Stimulated activated CD4-positive, alpha-beta T cell treated with anti-CD3 and anti-CD28 coated beads, Interleukin-2, amount 100 ng/mL, for 48 hours (primary cell): ENCODE measurements around the gene MOG.
"Not testable (repeated sequence)": the region's sequence is repeated elsewhere in the genome, so short reads cannot be mapped to it uniquely, and the experiment has no call there.

ENCODE experiments used
- DNase-seq, 2 donors: peaks; one replicate each; pipeline ENCODE4 v3.0.0-alpha.2; 2020

Gene MOG

DNA sequence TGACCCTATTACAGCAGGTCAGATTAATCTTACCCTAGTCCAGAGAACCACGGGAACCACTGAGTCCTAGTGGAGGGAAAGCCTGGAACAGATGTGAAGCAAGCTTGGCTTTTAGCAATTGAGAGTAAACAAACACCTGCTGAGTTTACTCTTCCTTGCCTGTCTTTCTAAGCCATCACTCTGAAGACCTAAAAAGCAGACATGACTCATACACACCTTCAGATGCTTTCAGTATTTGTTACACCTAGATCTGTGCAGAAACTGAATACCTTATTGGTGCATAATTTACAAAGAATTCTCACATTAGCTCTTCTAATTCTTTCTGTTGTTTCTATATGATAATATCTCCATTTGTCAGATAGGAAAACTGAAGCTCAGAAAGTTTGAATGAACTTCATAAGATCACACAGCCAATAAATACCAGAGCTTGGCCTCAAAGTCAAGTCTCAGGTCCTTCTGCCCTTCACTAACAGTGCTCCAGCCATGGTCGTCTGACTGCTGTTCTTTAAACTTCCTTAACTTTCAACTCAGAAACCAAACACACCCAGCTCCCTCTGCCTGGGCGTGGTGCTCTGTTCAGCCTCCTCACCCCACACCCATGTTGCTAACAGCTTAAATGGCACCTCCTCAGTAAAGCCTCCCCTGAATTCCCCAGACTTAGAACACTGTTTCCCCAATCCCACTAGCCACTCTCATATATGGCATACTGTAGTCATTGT, 15.3 kb upstream of the MOG start:
- no peak for DNase-seq

DNA sequence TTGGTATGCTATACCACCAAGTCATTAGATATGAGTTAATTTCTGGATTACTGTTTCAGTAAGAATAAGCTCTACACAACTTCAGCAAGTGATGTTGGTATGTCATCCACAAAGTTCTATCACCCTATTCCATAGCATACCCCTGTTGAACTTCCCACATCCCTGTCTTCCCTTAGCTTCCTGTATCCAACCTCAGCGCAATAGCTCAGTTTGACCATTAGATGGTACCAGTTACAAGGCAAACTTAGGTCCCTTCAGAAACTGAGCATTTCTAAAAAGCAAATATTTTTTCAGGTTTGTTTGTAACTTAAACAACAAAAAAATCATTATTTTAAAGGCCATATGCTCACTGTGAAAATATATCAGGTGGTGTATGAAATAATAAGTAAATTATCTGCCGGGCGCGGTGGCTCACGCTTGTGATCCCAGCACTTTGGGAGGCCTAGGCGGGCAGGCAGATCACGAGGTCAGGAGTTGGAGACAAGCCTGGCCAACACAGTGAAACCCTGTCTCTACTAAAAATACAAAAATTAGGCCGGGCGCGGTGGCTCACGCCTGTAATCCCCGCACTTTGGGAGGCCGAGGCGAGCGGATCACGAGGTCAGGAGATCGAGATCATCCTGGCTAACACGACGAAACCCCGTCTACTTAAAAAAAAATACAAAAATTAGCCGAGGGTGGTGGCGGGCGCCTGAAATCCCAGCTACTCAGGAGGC, 8.8 kb upstream of the MOG start:
- DNase-seq: no peak

DNA sequence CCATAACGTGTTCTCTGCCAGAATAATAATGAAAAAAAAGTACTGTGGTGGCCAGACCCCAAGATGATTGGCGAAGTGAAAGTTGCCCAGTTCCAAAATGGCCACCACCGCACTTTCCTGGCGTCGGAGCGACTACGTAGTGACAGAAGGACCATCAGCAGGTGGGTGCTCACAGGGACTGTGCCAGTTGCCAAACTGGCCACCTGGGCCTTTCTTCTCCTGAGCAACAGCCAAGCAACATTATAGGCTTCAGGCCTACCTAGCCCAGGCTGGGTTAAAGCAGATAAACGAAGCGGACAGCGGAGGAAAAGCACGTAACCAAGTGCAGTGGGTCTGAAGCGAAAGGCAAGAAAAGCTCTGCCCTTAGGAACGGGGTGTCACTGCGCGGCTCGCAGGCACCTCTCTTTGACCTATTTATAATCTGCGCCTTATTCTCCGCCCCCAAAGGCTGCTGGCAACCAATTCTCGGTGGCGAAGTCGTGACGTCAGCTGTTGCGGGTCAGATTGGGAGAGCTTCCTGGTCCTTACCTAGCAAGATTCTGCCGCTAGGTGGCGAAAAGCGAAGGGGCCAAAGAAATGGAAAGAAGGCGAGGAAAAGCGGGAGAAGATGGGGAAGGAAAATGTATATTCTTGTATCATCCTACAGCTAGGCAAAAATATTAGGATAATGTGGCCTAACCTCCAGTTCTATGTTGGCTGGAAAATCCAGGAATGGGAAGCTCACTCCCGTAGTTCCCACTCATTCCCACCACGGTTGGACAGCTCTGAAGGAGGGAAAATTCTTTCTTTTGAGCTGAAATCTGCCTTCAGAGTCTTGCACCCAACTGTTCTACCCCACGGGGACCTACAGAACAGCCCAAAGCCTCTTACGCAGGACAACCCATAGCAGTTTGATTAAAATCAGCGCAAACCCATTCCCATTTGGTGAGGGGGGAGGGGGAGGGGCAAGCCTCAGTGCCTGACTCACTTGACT, 6.9 kb upstream of the MOG start:
- peak; percentile 98 to 100 for DNase-seq

DNA sequence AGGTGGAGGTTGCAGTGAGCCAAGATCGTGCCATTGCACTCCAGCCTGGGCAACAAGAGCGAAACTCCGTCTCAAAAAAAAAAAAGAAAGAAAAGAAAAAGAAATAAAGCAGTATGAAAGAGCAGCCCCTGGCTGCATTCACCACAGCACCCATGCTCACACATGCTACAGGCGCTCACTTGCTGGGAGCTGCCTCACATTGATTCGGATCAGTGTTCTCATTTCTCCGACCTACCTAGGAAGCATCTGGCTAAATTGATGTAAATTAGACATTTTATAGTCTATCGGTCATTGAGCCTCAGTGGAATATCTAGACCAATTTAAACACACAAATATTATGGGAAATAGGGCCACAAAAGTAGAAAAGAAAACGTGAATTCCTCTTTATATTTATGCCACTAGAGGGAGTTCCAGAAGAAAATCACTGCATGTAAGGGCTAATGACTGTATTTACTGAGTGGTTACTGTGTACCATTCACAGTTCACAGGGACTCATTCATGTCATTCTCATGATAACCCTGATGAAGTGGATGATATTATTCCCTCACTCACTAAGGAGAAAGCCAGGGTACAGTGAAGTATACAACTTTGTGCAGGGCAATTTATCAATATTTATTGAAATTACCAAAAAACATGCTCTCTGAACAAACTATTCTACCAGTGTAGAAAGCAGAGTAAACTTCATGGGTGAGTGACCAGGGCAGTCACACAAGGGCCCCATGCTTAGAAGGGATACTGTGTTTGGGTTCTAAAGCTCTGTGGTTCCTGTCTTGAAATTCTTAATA, 5.3 kb upstream of the MOG start:
- no peak for DNase-seq

- DNase-seq: no peak
These were observed 4.7 kb upstream of the MOG start for GRCh38 chr6:29652198-29652584.

GRCh38 chr6:29653452-29654038, 3.3 kb upstream of the MOG start:
- peak in 1 of 2 donors; percentile 14 for DNase-seq

DNA sequence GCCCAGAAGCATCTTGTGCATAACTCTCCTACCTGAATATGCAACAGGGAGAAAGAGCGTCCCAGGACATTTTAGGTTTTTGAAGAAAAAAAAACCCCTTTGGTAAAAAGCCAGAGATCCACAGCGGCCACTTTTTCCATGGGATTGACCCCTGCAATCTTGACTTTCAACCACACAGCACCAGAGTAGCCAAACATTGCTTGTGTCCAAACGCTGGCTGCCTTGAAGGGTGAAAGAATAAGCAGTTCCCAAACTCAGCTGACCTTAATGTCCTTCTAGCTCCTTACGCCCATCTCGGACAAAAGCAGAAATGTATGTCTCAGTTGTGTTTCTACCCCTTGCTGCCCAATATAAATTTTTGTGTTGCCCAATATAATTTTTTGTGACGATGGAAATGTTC, 1.2 kb upstream of the MOG start:
- no peak for DNase-seq

DNA sequence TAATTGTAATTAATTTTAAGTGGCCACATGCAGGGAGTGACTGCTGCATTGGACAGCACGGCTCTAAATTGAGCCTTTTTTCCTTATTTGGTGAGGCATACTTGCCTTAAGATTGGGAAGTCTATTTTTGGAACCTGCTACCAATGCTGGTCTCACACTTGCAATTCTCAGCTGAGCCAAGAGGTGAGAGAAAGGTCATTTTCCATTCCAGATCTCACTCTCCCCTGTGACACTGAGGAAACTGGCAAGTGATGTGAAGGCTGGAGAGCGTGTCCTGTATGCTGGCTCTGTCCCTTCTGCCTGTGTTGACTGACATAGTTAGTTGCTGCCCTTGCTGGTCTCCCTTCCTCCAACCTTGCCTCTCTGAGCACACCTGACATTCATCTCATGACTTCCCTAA, 735 bp upstream of the MOG start:
- no peak for DNase-seq

- DNase-seq: no peak
These were observed 4.2 kb downstream of the MOG start for GRCh38 chr6:29661071-29661470.

DNA sequence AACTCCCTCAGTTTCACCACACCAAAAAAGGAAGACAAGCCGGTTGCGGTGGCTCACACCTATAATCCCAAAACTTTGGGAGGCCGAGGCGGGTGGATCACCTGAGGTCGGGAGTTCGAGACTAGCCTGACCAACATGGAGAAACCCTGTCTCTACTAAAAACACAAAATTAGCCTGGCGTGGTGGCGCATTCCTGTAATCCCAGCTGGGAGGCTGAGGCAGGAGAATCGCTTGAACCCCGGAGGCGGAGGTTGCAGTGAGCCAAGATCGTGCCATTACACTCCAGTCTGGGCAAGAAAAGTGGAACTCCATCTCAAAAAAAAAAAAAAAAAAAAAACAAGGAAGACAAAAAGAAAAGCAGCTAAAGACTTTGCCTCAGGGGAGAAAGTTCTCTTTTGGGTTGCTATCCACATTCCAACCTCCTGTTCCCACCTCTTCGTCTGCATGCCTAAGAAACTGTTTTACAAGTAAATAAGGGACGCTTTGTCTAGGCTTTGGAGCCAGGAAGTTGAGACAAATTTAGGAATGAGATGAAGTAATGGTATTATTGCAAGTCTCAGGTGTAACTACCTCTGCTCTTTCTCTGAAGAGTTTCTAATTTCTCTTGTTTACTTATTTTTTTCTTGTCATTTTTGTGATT, 4.7 kb downstream of the MOG start:
- DNase-seq: not testable (repeated sequence)

GRCh38 chr6:29663300-29664042, 6.6 kb downstream of the MOG start:
- DNase-seq: no peak

DNA sequence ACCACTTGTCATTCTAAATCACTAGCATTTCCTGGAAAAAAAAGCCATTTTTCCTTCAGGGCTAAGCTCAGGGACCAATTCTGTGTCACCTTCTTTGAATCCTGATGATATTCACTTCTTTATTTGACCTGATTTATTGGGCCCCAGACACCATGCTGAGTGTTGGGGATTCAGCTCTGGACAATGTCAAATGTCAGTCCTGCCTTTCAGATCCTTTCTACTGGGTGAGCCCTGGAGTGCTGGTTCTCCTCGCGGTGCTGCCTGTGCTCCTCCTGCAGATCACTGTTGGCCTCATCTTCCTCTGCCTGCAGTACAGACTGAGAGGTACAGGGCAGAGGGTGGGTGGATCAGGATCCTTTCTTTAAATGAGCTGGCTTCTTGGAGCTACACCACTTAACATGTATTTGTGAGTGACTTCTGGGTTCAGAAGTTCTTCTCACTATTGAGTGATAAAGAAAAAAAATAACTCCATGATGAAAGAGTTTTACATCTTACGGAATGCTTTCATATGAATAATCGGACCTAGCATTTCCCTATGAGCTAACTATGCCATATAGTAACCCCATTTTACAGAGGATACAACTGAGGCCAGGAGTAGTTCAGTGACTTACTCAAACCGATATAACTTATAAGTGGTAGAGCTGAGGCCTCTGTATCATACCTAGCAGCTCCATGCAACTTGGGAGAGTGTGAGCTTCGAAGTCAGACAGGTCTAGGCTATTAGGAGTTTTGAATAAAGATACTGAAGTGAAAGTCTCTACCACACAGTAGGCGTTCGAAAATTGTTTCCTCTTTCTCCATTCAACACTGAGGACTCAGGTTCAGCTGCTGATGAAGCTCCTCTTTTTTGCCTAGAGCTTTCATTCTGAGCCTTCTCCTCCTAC, 9.3 kb downstream of the MOG start:
- no peak for DNase-seq

- no peak for DNase-seq
These were observed 9.9 kb downstream of the MOG start for GRCh38 chr6:29666826-29667130.

- DNase-seq: no peak
These were observed 10.3 kb downstream of the MOG start for GRCh38 chr6:29667158-29667557.

GRCh38 chr6:29671026-29671425, 14.1 kb downstream of the MOG start:
- no peak for DNase-seq

GRCh38 chr6:29672116-29672515, 15.2 kb downstream of the MOG start:
- not testable (repeated sequence) for DNase-seq

DNA sequence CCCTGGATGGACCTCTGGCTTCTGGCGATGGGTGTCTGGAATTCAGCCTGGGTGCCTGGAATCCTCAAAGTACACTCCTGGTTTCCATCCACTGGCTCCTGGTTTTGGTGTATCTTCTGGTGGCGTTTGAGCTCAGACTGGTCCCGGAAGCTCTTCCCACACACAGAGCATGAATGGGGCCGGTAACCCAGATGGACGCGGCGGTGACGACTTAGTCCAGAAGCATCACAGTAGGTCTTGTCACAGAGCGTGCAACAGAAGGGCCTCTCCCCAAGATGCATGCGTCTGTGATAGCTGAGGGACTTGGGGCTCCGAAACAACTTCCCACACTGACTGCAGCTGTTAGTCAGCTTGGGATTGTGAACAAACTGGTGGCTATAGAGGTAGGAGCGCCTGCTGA, 16.3 kb downstream of the MOG start:
- DNase-seq: no peak

DNA sequence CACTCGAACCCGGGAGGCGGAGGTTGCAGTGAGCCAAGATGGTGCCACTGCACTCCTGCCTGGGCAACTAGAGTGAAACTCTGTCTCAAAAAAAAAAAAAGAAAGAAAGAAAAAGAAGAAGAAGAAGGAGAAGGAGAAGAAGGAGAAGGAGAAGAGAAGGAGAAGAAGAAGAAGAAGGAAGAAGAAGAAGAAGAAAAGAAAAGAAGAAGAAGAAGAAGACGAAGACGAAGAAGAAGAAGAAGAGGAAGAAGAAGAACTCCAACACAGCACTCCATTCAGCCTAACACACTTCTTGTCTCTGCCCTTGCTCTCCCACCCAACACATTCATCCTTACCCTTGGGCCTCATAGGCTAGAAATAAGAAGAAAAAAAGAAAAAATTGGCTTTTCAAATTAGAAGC, 17.1 kb downstream of the MOG start:
- no peak for DNase-seq

DNA sequence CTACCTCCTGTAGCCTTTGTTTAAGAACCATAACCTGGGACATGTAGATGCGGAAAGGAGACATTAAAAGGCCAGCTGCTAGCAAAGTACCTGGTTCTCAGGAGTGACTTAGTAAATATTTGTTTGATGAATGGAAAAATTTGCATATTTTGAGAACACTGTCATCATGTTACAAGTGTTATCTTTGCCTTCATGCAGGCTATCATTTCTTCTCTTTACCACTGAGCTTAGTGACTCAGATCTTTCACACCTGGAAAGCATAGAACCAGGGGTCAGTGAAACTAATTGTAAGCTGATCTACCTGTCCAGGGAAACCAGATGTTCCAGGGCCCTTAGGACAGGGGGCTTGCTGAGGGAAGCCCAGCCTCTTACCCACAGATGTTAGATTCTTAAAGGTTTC, 18.7 kb downstream of the MOG start:
- no peak for DNase-seq

DNA sequence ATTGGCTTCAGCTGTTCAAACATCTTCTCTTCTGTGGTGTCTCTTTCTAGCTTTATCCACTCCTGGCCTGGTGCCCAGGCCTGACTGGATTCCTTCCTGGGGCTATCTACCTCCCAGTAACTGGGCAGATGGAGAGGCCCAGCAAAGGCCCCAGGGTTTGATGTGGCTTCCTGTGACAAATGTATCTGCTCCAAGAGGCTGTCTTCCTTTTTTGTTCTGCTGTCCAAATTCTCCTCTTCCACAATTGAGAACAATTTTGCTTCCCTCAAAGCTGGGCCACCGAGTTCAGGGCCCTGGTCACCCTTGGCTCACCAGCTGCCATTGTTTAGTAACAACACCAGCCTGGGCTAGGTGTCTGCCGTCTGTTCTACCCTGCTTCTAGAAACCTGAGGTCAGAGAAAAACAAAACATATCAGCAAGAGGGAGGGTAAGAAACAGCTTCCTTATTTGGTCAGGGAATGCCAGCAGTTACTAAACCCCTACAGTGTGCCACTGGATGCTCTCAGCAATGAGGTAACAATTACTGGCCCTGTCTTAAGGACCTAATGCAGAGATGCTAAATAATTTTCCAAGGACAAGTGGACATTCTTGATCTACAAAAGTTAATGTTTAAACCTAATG, 20.2 kb downstream of the MOG start:
- no peak for DNase-seq
